ENCODE data around the gene GNAZ. TPM values are rescaled to one million over a fixed set of nuclear protein-coding genes. Genes with fewer than 3 reads are reported as not detected.

GNAZ gene
- total RNA-seq, 4 donors from 2014 or later, result 0.64 to 9.9 (median 2.6) TPM

GRCh38 chr22:23126165-23127054, 56.1 kb downstream of the GNAZ start:
- Histone ChIP-seq H3K9me3 (no peaks in the 10 kb centered on the region), H3K36me3 (no peaks in the 10 kb centered on the region), H3K4me1 (peaks cover 0 to 7% (median 0%) of the 10 kb centered on the region in 3 donors), H3K27me3 (no peaks in the 10 kb centered on the region), H3K27ac (no peak overlapping the region), H3K4me3 (no peak overlapping the region)
- WGBS, 2 donors, result 72 to 87% methylated on average over 8 to 13 of the region's 14 CpGs
- intact Hi-C loops (cut with DNase I), result no loop called here
- no peak for TF ChIP-seq POLR2A (IDR thresholded peaks at IDR 0.05)
- TF ChIP-seq, protein P1, sequence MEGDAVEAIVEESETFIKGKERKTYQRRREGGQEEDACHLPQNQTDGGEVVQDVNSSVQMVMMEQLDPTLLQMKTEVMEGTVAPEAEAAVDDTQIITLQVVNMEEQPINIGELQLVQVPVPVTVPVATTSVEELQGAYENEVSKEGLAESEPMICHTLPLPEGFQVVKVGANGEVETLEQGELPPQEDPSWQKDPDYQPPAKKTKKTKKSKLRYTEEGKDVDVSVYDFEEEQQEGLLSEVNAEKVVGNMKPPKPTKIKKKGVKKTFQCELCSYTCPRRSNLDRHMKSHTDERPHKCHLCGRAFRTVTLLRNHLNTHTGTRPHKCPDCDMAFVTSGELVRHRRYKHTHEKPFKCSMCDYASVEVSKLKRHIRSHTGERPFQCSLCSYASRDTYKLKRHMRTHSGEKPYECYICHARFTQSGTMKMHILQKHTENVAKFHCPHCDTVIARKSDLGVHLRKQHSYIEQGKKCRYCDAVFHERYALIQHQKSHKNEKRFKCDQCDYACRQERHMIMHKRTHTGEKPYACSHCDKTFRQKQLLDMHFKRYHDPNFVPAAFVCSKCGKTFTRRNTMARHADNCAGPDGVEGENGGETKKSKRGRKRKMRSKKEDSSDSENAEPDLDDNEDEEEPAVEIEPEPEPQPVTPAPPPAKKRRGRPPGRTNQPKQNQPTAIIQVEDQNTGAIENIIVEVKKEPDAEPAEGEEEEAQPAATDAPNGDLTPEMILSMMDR (IDR thresholded peaks at IDR 0.05), result no peak
- DNase-seq, result no peak

GRCh38 chr22:23127055-23127756, 56.9 kb downstream of the GNAZ start:
- TF ChIP-seq, protein P1 (IDR thresholded peaks at IDR 0.05), result no peak
- no peak for TF ChIP-seq POLR2A (IDR thresholded peaks at IDR 0.05)
- WGBS, 2 donors, result 68 to 80% methylated on average over 1 to 5 of the region's 7 CpGs
- H3K4me3 ChIP-seq, result no peak overlapping the region
- DNase-seq, result no peak
- no peaks in the 10 kb centered on the region for H3K36me3 ChIP-seq
- intact Hi-C loops (cut with DNase I), result no loop called here
- H3K27ac ChIP-seq, result no peak overlapping the region
- H3K27me3 ChIP-seq, result no peaks in the 10 kb centered on the region
- no peaks in the 10 kb centered on the region for H3K9me3 ChIP-seq
- H3K4me1 ChIP-seq, result peaks cover 0 to 7% (median 0%) of the 10 kb centered on the region in 3 donors

DNA sequence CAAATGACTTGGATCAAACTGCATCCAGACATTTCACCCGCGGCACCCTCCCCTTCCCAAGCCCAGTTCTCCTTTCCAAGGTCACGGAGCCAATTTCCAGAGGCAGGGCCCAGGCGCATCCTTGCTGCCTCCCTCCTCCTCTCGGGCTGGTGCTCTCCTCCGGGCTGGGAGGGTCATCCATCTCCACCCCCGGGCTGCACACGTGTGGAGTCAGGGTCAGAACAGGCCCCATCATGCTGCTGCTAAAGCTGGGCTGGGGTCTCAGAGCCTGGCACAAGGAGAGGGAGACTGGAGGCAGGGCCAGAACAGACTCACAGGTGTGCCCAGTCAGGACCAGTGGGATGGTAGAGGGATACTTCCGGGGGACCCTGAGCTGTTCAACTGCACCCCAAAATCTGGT, 57.5 kb downstream of the GNAZ start:
- no peak for DNase-seq
- Histone ChIP-seq H3K36me3 (no peaks in the 10 kb centered on the region), H3K27ac (no peak overlapping the region), H3K4me3 (no peak overlapping the region), H3K27me3 (no peaks in the 10 kb centered on the region), H3K9me3 (no peaks in the 10 kb centered on the region), H3K4me1 (peaks cover 0 to 7% (median 0%) of the 10 kb centered on the region in 3 donors)
- WGBS, 2 donors, result 42 to 70% methylated on average over 2 to 4 of the region's 9 CpGs
- no peak for TF ChIP-seq POLR2A (IDR thresholded peaks at IDR 0.05)
- intact Hi-C loops (cut with DNase I), result no loop called here

DNA sequence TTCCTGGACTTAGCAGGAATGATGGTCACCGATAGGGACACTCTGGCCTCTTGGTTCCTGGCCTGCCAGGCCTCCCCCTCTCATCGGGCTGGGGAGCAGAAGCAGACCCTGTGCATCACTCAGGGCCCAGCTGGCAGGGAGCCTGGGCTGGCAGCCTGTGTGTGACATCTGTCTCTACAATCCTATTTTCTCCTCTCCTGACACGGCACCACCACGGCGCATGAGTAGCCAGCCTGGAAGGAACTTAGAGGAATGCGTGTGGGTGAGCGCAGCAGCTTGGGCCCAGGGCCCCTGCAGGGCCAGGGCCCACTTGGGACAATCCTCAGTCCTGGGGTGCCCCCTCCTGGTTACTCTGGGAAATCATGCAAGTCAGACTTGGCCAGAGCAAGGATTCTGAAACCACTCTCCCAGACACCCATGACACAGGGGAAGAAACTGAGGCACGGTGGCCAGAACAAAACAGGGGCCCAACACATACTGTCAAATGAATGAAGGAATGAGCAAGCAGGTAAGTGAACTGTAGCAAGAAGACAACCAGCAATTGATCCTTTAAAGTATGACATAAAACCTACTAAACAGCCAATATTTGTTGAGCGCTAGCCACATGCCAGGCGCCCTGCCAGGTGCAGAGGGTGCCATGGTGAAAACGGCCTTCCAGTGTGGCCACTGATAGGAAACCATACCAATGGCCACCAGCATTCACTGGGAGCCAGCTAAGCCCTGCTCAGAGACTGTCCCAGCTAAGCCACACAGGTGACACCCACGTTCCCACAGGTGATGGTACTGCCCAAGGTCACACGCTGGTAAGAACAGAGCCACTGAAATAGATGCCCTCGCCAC, 58.2 kb downstream of the GNAZ start:
- no peak for DNase-seq
- H3K27me3 ChIP-seq, result no peaks in the 10 kb centered on the region
- no peak overlapping the region for H3K27ac ChIP-seq
- peaks cover 0 to 7% (median 0%) of the 10 kb centered on the region in 3 donors for H3K4me1 ChIP-seq
- intact Hi-C loops (cut with DNase I), result no loop called here
- H3K36me3 ChIP-seq, result no peaks in the 10 kb centered on the region
- TF ChIP-seq, protein P1 (IDR thresholded peaks at IDR 0.05), result peak; percentile 50 to 80 (median 67)
- TF ChIP-seq POLR2A (IDR thresholded peaks at IDR 0.05), result no peak
- H3K9me3 ChIP-seq, result no peaks in the 10 kb centered on the region
- 37 to 45% methylated on average over 4 to 11 of the region's 14 CpGs for WGBS, 2 donors
- H3K4me3 ChIP-seq, result no peak overlapping the region

GRCh38 chr22:23129149-23129548, 58.8 kb downstream of the GNAZ start:
- H3K4me1 ChIP-seq, result peaks cover 0 to 7% (median 0%) of the 10 kb centered on the region in 3 donors
- H3K27ac ChIP-seq, result no peak overlapping the region
- H3K9me3 ChIP-seq, result no peaks in the 10 kb centered on the region
- no peak for TF ChIP-seq POLR2A (IDR thresholded peaks at IDR 0.05)
- TF ChIP-seq, protein P1 (IDR thresholded peaks at IDR 0.05), result no peak
- whole genome bisulfite sequencing, 2 donors, result 83 to 89% methylated on average over 4 to 5 of the region's 10 CpGs
- no peaks in the 10 kb centered on the region for H3K27me3 ChIP-seq
- intact Hi-C loops (cut with DNase I), result no loop called here
- DNase-seq, result no peak
- no peaks in the 10 kb centered on the region for H3K36me3 ChIP-seq
- H3K4me3 ChIP-seq, result no peak overlapping the region

Measured in esophagus squamous epithelium (tissue), 5 donors.